ENCODE data around the gene LRP1B.

Gene LRP1B

GRCh38 chr2:141778315-141778835, 352.4 kb downstream of the LRP1B start:
- Histone ChIP-seq H3K4me3 (ENCODE audit: insufficient read depth, low read depth, low read length, poor library complexity, severe bottlenecking) (no peak overlapping the region), H3K4me1 (ENCODE audit: control insufficient read depth, insufficient read depth, low read length, poor library complexity, severe bottlenecking) (no peaks in the 10 kb centered on the region), H3K27ac (ENCODE audit: insufficient read depth, low read length, poor library complexity, severe bottlenecking) (no peak overlapping the region), H3K9me3 (ENCODE audit: control insufficient read depth, low read length) (no peaks in the 10 kb centered on the region), H3K36me3 (ENCODE audit: control insufficient read depth, insufficient read depth, low read length) (no peaks in the 10 kb centered on the region), H3K27me3 (replicated peaks; ENCODE audit: control insufficient read depth, insufficient read depth, low read length, poor library complexity, severe bottlenecking) (no peaks in the 10 kb centered on the region)
- no peak for DNase-seq

- Histone ChIP-seq H3K4me1 (ENCODE audit: control insufficient read depth, insufficient read depth, low read length, poor library complexity, severe bottlenecking) (no peaks in the 10 kb centered on the region), H3K27ac (ENCODE audit: insufficient read depth, low read length, poor library complexity, severe bottlenecking) (no peak overlapping the region), H3K27me3 (replicated peaks; ENCODE audit: control insufficient read depth, insufficient read depth, low read length, poor library complexity, severe bottlenecking) (no peaks in the 10 kb centered on the region), H3K4me3 (ENCODE audit: insufficient read depth, low read depth, low read length, poor library complexity, severe bottlenecking) (no peak overlapping the region), H3K9me3 (ENCODE audit: control insufficient read depth, low read length) (no peaks in the 10 kb centered on the region), H3K36me3 (ENCODE audit: control insufficient read depth, insufficient read depth, low read length) (no peaks in the 10 kb centered on the region)
- DNase-seq, result no peak
Observed at GRCh38 chr2:141770530-141770929, 360.3 kb downstream of the LRP1B start.

GRCh38 chr2:141767691-141768090, 363.1 kb downstream of the LRP1B start:
- no peaks in the 10 kb centered on the region for H3K27me3 ChIP-seq (replicated peaks; ENCODE audit: control insufficient read depth, insufficient read depth, low read length, poor library complexity, severe bottlenecking)
- no peaks in the 10 kb centered on the region for H3K4me1 ChIP-seq (ENCODE audit: control insufficient read depth, insufficient read depth, low read length, poor library complexity, severe bottlenecking)
- no peak for DNase-seq
- no peaks in the 10 kb centered on the region for H3K9me3 ChIP-seq (ENCODE audit: control insufficient read depth, low read length)
- H3K4me3 ChIP-seq (ENCODE audit: insufficient read depth, low read depth, low read length, poor library complexity, severe bottlenecking), result no peak overlapping the region
- H3K36me3 ChIP-seq (ENCODE audit: control insufficient read depth, insufficient read depth, low read length), result no peaks in the 10 kb centered on the region
- H3K27ac ChIP-seq (ENCODE audit: insufficient read depth, low read length, poor library complexity, severe bottlenecking), result no peak overlapping the region

GRCh38 chr2:141767051-141767450, 363.8 kb downstream of the LRP1B start:
- H3K4me1 ChIP-seq (ENCODE audit: control insufficient read depth, insufficient read depth, low read length, poor library complexity, severe bottlenecking), result no peaks in the 10 kb centered on the region
- H3K27ac ChIP-seq (ENCODE audit: insufficient read depth, low read length, poor library complexity, severe bottlenecking), result no peak overlapping the region
- H3K9me3 ChIP-seq (ENCODE audit: control insufficient read depth, low read length), result no peaks in the 10 kb centered on the region
- H3K27me3 ChIP-seq (replicated peaks; ENCODE audit: control insufficient read depth, insufficient read depth, low read length, poor library complexity, severe bottlenecking), result no peaks in the 10 kb centered on the region
- no peak for DNase-seq
- no peaks in the 10 kb centered on the region for H3K36me3 ChIP-seq (ENCODE audit: control insufficient read depth, insufficient read depth, low read length)
- H3K4me3 ChIP-seq (ENCODE audit: insufficient read depth, low read depth, low read length, poor library complexity, severe bottlenecking), result no peak overlapping the region

GRCh38 chr2:141766225-141766624, 364.6 kb downstream of the LRP1B start:
- Histone ChIP-seq H3K4me1 (ENCODE audit: control insufficient read depth, insufficient read depth, low read length, poor library complexity, severe bottlenecking) (no peaks in the 10 kb centered on the region), H3K27ac (ENCODE audit: insufficient read depth, low read length, poor library complexity, severe bottlenecking) (no peak overlapping the region), H3K27me3 (replicated peaks; ENCODE audit: control insufficient read depth, insufficient read depth, low read length, poor library complexity, severe bottlenecking) (no peaks in the 10 kb centered on the region), H3K36me3 (ENCODE audit: control insufficient read depth, insufficient read depth, low read length) (no peaks in the 10 kb centered on the region), H3K4me3 (ENCODE audit: insufficient read depth, low read depth, low read length, poor library complexity, severe bottlenecking) (no peak overlapping the region), H3K9me3 (ENCODE audit: control insufficient read depth, low read length) (no peaks in the 10 kb centered on the region)
- no peak for DNase-seq

- no peak for DNase-seq
- Histone ChIP-seq H3K4me3 (ENCODE audit: insufficient read depth, low read depth, low read length, poor library complexity, severe bottlenecking) (no peak overlapping the region), H3K4me1 (ENCODE audit: control insufficient read depth, insufficient read depth, low read length, poor library complexity, severe bottlenecking) (no peaks in the 10 kb centered on the region), H3K9me3 (ENCODE audit: control insufficient read depth, low read length) (no peaks in the 10 kb centered on the region), H3K27me3 (replicated peaks; ENCODE audit: control insufficient read depth, insufficient read depth, low read length, poor library complexity, severe bottlenecking) (no peaks in the 10 kb centered on the region), H3K27ac (ENCODE audit: insufficient read depth, low read length, poor library complexity, severe bottlenecking) (no peak overlapping the region), H3K36me3 (ENCODE audit: control insufficient read depth, insufficient read depth, low read length) (no peaks in the 10 kb centered on the region)
Observed at GRCh38 chr2:141748616-141749015, 382.2 kb downstream of the LRP1B start.

GRCh38 chr2:141741652-141742051, 389.2 kb downstream of the LRP1B start:
- H3K9me3 ChIP-seq (ENCODE audit: control insufficient read depth, low read length), result no peaks in the 10 kb centered on the region
- no peaks in the 10 kb centered on the region for H3K36me3 ChIP-seq (ENCODE audit: control insufficient read depth, insufficient read depth, low read length)
- no peaks in the 10 kb centered on the region for H3K27me3 ChIP-seq (replicated peaks; ENCODE audit: control insufficient read depth, insufficient read depth, low read length, poor library complexity, severe bottlenecking)
- no peak for DNase-seq
- H3K4me3 ChIP-seq (ENCODE audit: insufficient read depth, low read depth, low read length, poor library complexity, severe bottlenecking), result no peak overlapping the region
- H3K27ac ChIP-seq (ENCODE audit: insufficient read depth, low read length, poor library complexity, severe bottlenecking), result no peak overlapping the region
- H3K4me1 ChIP-seq (ENCODE audit: control insufficient read depth, insufficient read depth, low read length, poor library complexity, severe bottlenecking), result no peaks in the 10 kb centered on the region

GRCh38 chr2:141737492-141738255, 393.1 kb downstream of the LRP1B start:
- H3K9me3 ChIP-seq (ENCODE audit: control insufficient read depth, low read length), result no peaks in the 10 kb centered on the region

GRCh38 chr2:141736466-141736865, 394.4 kb downstream of the LRP1B start:
- DNase-seq, result no peak
- no peaks in the 10 kb centered on the region for H3K4me1 ChIP-seq (ENCODE audit: control insufficient read depth, insufficient read depth, low read length, poor library complexity, severe bottlenecking)
- no peaks in the 10 kb centered on the region for H3K9me3 ChIP-seq (ENCODE audit: control insufficient read depth, low read length)
- no peak overlapping the region for H3K27ac ChIP-seq (ENCODE audit: insufficient read depth, low read length, poor library complexity, severe bottlenecking)
- H3K27me3 ChIP-seq (replicated peaks; ENCODE audit: control insufficient read depth, insufficient read depth, low read length, poor library complexity, severe bottlenecking), result no peaks in the 10 kb centered on the region
- no peak overlapping the region for H3K4me3 ChIP-seq (ENCODE audit: insufficient read depth, low read depth, low read length, poor library complexity, severe bottlenecking)
- no peaks in the 10 kb centered on the region for H3K36me3 ChIP-seq (ENCODE audit: control insufficient read depth, insufficient read depth, low read length)

More at GRCh38 chr2:141737492-141738255, 393.1 kb downstream of the LRP1B start:
- Histone ChIP-seq H3K36me3 (ENCODE audit: control insufficient read depth, insufficient read depth, low read length) (no peaks in the 10 kb centered on the region), H3K27me3 (replicated peaks; ENCODE audit: control insufficient read depth, insufficient read depth, low read length, poor library complexity, severe bottlenecking) (no peaks in the 10 kb centered on the region), H3K4me1 (ENCODE audit: control insufficient read depth, insufficient read depth, low read length, poor library complexity, severe bottlenecking) (no peaks in the 10 kb centered on the region), H3K27ac (ENCODE audit: insufficient read depth, low read length, poor library complexity, severe bottlenecking) (no peak overlapping the region), H3K4me3 (ENCODE audit: insufficient read depth, low read depth, low read length, poor library complexity, severe bottlenecking) (no peak overlapping the region)
- no peak for DNase-seq

GRCh38 chr2:141728886-141729285, 401.9 kb downstream of the LRP1B start:
- Histone ChIP-seq H3K36me3 (ENCODE audit: control insufficient read depth, insufficient read depth, low read length) (no peaks in the 10 kb centered on the region), H3K27ac (ENCODE audit: insufficient read depth, low read length, poor library complexity, severe bottlenecking) (no peak overlapping the region), H3K4me1 (ENCODE audit: control insufficient read depth, insufficient read depth, low read length, poor library complexity, severe bottlenecking) (no peaks in the 10 kb centered on the region), H3K4me3 (ENCODE audit: insufficient read depth, low read depth, low read length, poor library complexity, severe bottlenecking) (no peak overlapping the region), H3K9me3 (ENCODE audit: control insufficient read depth, low read length) (no peaks in the 10 kb centered on the region), H3K27me3 (replicated peaks; ENCODE audit: control insufficient read depth, insufficient read depth, low read length, poor library complexity, severe bottlenecking) (no peaks in the 10 kb centered on the region)
- DNase-seq, result no peak

All from effector memory CD4-positive, alpha-beta T cell (primary cell).